OCI-LY3 (cell line): ENCODE results near the gene FAM229A.

Experiments
- H2AFZ ChIP-seq: fragments of 200-600, 300-600 bp; shearing (Covaris generic); 2 replicates; pipeline ENCODE4 v1.6.0; 2014; ENCODE audit warnings: antibody characterized with exemption, low read depth, low read length
- H3K27ac ChIP-seq: fragments of 200-600, 300-600 bp; sonication (generic); 2 replicates; pipeline ENCODE4 v1.5.1; 2014; ENCODE audit warnings: mild to moderate bottlenecking, low read length, moderate library complexity, mixed read lengths
- H3K27me3 ChIP-seq: fragments of 200-600, 300-600 bp; sonication (generic); 2 replicates; pipeline ENCODE4 v1.6.1; 2014; ENCODE audit warnings: low read depth, low read length, mixed read lengths
- H3K36me3 ChIP-seq: fragments of 200-600, 300-600 bp; sonication (generic); replicated peaks from 2 replicates; pipeline ENCODE3; 2014; ENCODE audit warnings: low read depth, low read length, mixed read lengths
- H3K4me1 ChIP-seq: fragments of 300-600, 200-600 bp; sonication (generic); 2 replicates; pipeline ENCODE4 v1.6.1; 2014; ENCODE audit warnings: low read length, mixed read lengths
- H3K4me2 ChIP-seq: fragments of 200-600, 300-600 bp; sonication (generic); 2 replicates; pipeline ENCODE4 v1.6.1; 2014; ENCODE audit warnings: low read length, mixed read lengths
- H3K4me3 ChIP-seq: fragments of 300-600, 200-600 bp; sonication (generic); 2 replicates; pipeline ENCODE4 v1.5.1; 2014; ENCODE audit warnings: antibody characterized with exemption, mild to moderate bottlenecking, low read length, moderate library complexity
- H3K79me2 ChIP-seq: fragments of 300-600, 200-600 bp; shearing (Covaris generic); 2 replicates; pipeline ENCODE4 v1.6.1; 2014; ENCODE audit warnings: mild to moderate bottlenecking, low read length, mixed read lengths
- H3K9ac ChIP-seq: fragments of 300-600, 200-600 bp; shearing (Covaris generic); 2 replicates; pipeline ENCODE4 v1.6.0; 2014; ENCODE audit warnings: mild to moderate bottlenecking, low read length, moderate library complexity
- H3K9me3 ChIP-seq: fragments of 200-600, 300-600 bp; shearing (Covaris generic); 2 replicates; pipeline ENCODE4 v1.6.1; 2014; ENCODE audit warnings: low read length, mixed read lengths; ENCODE audit not compliant: insufficient read depth
- H4K20me1 ChIP-seq: fragments of 200-600, 300-600 bp; sonication (generic); 2 replicates; pipeline ENCODE4 v1.6.1; 2016; ENCODE audit warnings: low read length, mixed read lengths; ENCODE audit not compliant: insufficient read depth
- EZH2phosphoT487 ChIP-seq: fragments of 200-600 bp; shearing (Covaris generic); IDR thresholded peaks from 2 replicates; pipeline ENCODE4 v1.6.1; 2018; ENCODE audit warnings: antibody characterized with exemption, mixed run types, low read depth
- TF ChIP-seq, protein P1 (sequence below): fragments of 200-600, 300-600 bp; sonication (generic); IDR thresholded peaks from 2 replicates; pipeline ENCODE4 v1.5.1; 2014; ENCODE audit warnings: antibody characterized with exemption, low read length, low read depth

The FAM229A gene, protein sequence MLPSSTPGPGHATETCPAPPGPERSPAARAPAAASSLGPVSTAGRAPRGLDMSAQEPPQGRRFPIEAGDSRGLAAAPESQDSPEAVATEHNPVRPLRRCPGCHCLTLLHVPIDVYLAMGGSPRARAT

DNA sequence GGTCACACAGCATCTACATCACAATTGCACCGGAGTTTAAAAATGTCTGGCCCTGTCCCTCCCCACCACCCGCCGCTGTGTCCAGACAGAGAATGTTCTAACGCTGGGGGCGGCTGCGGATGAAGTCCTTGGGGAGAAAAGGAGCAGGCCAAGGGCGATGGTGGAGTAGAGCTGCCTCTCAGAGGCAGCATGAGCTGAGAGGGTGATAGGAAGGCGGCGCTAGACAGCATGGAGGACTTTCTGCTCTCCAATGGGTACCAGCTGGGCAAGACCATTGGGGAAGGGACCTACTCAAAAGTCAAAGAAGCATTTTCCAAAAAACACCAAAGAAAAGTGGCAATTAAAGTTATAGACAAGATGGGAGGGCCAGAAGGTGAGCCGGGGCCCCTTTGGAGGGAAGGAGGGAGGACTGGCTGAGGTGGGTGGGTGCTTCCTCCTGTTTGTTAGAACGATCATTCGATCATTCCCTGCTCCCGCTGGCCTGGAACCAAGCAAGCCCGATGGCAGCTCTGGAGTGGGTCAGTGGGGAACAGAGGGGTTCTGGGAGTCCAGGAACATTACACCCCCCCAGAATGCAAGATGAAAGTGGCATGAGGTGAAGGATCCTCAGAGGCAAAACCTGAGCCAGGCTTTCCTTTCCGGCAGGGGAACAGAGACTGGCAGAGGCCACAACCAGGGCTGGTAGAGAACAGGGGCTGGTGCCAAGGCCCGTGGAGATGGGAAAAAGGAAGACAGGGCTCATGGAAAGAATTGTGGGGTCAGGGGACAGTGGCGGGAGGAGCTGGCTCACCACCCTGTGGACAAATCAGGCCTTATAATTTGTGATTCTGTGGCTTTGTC, at the start of gene FAM229A, which contains the start of gene TSSK3:
FAM229A (minus strand) TSS at position 12 of the 840 bp plus-strand sequence. CDS start 394 bp downstream, outside the sequence.
TSSK3 (plus strand) TSS at position 66 of the 840 bp plus-strand sequence; CDS start at position 229, 163 bp downstream.
- H3K9ac ChIP-seq: no peak within 1 kb of the TSS
- H3K27me3 ChIP-seq: no peaks in the 10 kb centered on the region
- H3K4me3 ChIP-seq: no peak within 1 kb of the TSS
- H3K27ac ChIP-seq: no peak within 1 kb of the TSS
- H4K20me1 ChIP-seq: no peaks in the 10 kb centered on the region
- H3K4me1 ChIP-seq: no peaks in the 10 kb centered on the region
- H3K36me3 ChIP-seq: peaks cover 6% of the 10 kb centered on the region
- H3K79me2 ChIP-seq: no peaks in the 10 kb centered on the region
- TF ChIP-seq, protein P1, sequence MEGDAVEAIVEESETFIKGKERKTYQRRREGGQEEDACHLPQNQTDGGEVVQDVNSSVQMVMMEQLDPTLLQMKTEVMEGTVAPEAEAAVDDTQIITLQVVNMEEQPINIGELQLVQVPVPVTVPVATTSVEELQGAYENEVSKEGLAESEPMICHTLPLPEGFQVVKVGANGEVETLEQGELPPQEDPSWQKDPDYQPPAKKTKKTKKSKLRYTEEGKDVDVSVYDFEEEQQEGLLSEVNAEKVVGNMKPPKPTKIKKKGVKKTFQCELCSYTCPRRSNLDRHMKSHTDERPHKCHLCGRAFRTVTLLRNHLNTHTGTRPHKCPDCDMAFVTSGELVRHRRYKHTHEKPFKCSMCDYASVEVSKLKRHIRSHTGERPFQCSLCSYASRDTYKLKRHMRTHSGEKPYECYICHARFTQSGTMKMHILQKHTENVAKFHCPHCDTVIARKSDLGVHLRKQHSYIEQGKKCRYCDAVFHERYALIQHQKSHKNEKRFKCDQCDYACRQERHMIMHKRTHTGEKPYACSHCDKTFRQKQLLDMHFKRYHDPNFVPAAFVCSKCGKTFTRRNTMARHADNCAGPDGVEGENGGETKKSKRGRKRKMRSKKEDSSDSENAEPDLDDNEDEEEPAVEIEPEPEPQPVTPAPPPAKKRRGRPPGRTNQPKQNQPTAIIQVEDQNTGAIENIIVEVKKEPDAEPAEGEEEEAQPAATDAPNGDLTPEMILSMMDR: no peak
- no peak for TF ChIP-seq EZH2phosphoT487
- no peak within 1 kb of the TSS for H3K4me2 ChIP-seq
- no peaks in the 10 kb centered on the region for H3K9me3 ChIP-seq
- H2AFZ ChIP-seq: no peak within 1 kb of the TSS

DNA sequence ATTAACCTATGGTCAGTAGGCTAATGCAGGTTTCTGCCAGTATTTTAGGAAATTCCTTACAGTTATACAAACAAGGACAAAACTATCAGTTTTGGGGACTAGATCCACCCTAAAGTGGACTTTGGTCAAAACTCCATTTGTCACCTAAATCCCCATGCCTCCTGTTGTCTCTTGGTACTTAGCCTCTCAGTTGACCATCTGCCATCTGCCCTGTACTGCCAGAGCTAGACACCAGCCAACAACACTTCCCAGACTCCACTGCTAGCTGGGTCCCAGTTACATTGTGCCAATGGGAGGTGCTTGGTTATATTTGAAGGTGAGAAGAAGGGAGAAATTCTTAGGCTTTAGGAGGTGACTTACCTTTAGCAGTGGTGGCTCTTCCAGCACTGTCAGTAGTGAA, 49.0 kb upstream of the FAM229A start:
- H3K9me3 ChIP-seq: no peaks in the 10 kb centered on the region
- H4K20me1 ChIP-seq: no peaks in the 10 kb centered on the region
- H2AFZ ChIP-seq: no peak overlapping the region
- no peak overlapping the region for H3K4me2 ChIP-seq
- H3K4me1 ChIP-seq: no peaks in the 10 kb centered on the region
- no peaks in the 10 kb centered on the region for H3K27me3 ChIP-seq
- TF ChIP-seq, protein P1: no peak
- no peak for TF ChIP-seq EZH2phosphoT487
- no peaks in the 10 kb centered on the region for H3K36me3 ChIP-seq
- no peak overlapping the region for H3K27ac ChIP-seq
- H3K79me2 ChIP-seq: no peaks in the 10 kb centered on the region
- H3K4me3 ChIP-seq: no peak overlapping the region
- H3K9ac ChIP-seq: no peak overlapping the region

DNA sequence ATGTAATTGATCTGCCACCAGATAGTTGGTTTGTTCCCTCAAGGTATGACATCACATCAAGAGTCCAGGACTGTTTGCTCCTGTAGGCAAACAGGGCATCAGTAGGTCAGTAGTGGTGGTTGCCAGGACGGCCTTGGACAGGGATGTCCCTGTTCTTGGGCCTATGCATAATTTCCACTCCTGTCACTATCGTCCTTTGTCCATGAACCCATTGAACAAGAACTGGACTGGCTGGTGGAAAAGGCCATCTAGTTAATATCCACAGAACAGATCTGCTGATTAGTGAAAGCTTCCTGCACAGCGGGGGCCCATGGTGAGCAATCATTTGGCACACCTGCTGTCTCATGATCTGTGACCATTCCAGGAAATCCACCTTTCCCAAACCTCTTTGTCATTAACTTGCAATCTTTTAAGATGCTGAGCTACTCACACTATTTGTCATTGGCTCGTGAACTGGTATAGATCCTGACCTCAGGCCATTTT, 44.4 kb upstream of the FAM229A start:
- Histone ChIP-seq H3K4me3 (no peak overlapping the region), H3K9me3 (no peaks in the 10 kb centered on the region), H3K27me3 (no peaks in the 10 kb centered on the region), H3K79me2 (no peaks in the 10 kb centered on the region), H3K4me1 (no peaks in the 10 kb centered on the region), H2AFZ (no peak overlapping the region), H3K9ac (no peak overlapping the region), H4K20me1 (no peaks in the 10 kb centered on the region), H3K4me2 (no peak overlapping the region), H3K27ac (no peak overlapping the region), H3K36me3 (no peaks in the 10 kb centered on the region)
- TF ChIP-seq EZH2phosphoT487: no peak
- TF ChIP-seq, protein P1: no peak

DNA sequence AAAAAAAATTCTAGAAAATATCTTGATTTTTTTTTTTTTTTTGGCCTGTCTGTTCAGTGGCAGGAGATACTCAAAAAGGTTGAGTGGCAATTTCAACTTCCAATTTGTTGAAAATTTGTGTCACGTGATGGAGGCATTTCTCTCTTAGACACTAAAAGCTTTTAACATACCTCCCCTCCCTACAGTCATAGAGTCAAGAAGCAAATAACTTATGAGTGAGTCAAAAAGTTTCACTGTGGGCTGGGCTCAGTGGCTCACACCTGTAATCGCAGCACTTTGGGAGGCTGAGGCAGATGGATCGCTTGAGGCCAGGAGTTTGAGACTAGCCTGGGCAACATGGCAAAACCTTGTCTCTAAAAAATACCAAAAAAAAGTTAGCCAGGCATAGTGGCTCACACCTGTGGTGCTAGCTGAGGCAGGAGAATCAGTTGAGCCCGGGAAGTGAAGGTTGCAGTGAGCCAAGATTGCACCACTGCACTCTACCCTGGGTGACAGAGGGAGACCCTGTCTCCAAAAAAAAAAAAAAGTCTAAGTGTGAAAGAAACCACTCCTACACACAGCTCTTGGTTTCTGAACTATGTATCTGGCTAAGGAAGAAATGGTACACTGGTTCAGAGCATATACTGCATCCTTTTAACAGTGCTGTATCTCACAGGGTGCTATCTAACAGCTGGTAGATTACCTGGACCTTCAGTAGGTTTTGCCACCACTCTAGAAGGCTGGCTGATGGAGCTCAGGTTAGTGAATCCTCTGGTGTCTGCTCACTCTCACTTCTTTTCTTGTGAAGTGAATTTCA, 43.6 kb upstream of the FAM229A start:
- no peaks in the 10 kb centered on the region for H3K27me3 ChIP-seq
- H3K36me3 ChIP-seq: no peaks in the 10 kb centered on the region
- no peak overlapping the region for H3K9ac ChIP-seq
- H3K4me1 ChIP-seq: peaks cover 3% of the 10 kb centered on the region; the same call in 1 of the 2 replicates
- H3K9me3 ChIP-seq: no peaks in the 10 kb centered on the region
- H3K27ac ChIP-seq: no peak overlapping the region
- H2AFZ ChIP-seq: no peak overlapping the region
- TF ChIP-seq, protein P1: no peak
- TF ChIP-seq EZH2phosphoT487: no peak
- no peak overlapping the region for H3K4me2 ChIP-seq
- no peak overlapping the region for H3K4me3 ChIP-seq
- no peaks in the 10 kb centered on the region for H4K20me1 ChIP-seq
- no peaks in the 10 kb centered on the region for H3K79me2 ChIP-seq
